HG03097 (cell line): Measurements from ENCODE around the gene IYD.
"Not testable (repeated sequence)": the region's sequence is repeated elsewhere in the genome, so short reads cannot be mapped to it uniquely, and the experiment has no call there.

Experiments
- ATAC-seq: cut with Tn5 transposase; IDR thresholded peaks from one replicate; pipeline ENCODE4 v1.9.1; 2021; ENCODE audit not compliant: unreplicated experiment, low FRiP score

The IYD gene

GRCh38 chr6:150349546-150349945 is 19.3 kb upstream of the IYD start:
- no peak for ATAC-seq

DNA sequence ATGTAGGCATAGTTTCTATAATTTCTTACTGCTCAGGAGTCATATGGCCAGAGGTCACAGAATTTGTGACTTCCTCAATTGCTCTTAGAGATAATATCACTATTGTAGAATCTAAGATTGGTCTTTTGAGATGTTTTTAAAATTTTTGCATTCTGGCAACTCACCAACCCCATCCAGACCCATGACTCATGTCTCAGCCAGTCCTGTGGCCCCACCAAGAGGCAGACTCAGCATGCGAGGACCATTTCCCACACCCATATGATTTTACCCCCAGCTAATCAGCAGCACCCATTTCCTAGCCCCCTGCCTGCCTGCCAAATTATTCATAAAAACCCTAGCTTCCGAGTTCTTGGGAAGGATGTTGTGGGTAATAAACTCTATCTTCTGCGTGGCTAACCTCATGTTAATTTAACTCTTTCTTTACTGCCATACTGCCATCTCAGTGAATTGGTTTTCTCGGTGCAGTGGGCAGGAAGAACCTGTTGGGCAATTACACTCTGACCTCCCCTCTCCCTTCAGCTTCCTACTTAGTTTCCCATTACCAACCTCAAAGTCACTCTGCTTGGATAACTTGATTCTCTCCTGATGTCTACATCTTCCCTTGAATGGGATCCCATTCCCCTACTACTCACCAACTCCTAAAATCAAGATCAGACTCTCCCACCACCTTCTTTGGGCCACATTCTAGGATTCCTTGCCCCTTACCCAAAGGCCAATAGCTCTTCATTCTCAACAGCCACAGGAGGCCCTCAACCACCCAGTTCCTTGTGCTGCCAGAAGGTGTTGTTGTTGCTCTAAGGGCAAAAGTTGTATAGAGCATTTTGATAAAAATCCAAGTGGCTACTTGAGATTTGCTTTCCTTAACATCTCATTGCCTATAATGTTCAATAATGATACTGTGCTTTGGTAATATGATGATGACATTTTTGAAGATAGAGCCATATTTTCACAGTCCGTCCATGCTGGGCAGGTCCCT is 16.2 kb upstream of the IYD start:
- ATAC-seq = no peak

- no peak for ATAC-seq
These were observed 15.4 kb upstream of the IYD start for GRCh38 chr6:150353445-150353844.

DNA sequence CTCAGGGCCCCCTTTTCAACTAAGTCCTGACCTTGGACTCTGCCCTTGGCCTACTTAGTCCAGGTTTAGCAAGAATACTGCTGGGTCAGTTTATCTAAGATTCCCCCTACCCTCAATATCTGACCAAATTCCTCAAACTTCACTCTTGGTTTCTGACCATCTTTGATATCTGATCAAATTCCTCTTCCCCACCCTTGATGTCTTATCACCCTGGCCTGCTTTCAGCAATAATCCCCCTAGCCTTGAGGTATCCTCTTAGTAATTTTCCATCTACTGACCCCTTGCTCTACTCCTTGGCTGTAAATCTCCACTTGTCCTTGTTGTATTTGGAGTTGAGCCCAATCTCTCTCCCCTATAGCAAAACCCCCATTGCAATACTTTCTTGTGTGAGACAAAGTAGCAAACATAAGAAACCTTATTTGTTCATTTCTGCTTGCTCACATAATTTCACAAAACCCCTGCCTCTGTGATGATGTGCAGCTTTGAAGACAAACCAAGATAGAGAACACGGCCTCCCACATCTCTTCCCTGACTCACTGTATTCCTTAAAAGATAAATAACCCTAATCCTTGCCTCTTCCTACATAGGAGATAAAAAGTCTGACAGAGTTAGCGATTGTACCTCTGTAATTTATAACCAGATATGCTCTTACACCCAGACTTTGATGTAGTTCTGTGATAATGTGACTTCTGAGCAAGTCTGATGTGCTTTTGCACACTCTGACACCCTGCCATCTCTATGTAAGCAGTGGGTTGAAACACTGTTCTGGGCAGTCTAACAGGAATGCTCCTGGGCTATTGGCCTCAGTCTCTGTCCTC is 13.8 kb upstream of the IYD start:
- no peak for ATAC-seq

- ATAC-seq = no peak
These were observed 12.9 kb upstream of the IYD start for GRCh38 chr6:150355932-150356331.

GRCh38 chr6:150361876-150362275 is 6.9 kb upstream of the IYD start:
- ATAC-seq = no peak

- no peak for ATAC-seq
These were observed 5.1 kb upstream of the IYD start for GRCh38 chr6:150363733-150364132.

- ATAC-seq = no peak
These were observed 2.6 kb upstream of the IYD start for GRCh38 chr6:150366118-150366778.

DNA sequence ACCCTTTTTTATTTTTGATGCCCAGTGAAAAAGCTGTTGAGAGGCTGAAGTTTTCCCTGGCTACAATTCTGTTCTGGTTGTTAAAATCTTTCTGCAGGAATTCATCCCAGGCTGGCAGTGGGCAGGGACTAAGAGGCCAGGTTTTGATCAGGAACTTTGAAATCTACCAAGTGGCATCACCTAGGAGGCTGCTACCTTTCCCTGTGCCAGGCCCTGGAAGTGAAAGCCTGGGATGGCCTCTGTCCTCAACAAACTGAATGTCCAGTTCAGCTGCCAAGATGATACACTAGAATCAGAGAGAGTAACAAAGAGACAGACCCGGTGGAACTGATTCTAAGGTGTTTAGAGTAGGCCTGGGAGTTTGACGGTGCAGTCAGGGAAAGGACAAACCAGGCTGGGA is 596 bp downstream of the IYD start:
- ATAC-seq = no peak

DNA sequence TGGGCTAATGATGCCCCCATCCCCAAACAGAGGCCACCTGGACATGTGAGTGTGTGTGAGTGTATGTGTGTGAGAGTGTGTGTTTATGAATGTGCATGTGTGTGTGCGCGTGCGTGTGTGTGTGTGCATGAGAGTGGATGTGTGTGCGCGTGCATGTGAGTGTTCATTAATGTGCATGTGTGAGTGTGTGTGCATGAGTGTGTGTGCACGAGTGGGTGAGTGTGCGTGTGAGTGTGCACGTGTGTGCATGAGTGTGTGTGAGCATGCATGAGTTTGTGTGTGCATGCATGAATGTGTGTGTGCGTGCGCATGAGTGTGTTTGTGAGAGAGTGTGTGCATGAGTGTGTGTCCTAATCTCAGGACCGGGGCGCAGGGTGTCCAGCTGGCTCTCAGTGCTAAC is 1.3 kb downstream of the IYD start:
- no peak for ATAC-seq

DNA sequence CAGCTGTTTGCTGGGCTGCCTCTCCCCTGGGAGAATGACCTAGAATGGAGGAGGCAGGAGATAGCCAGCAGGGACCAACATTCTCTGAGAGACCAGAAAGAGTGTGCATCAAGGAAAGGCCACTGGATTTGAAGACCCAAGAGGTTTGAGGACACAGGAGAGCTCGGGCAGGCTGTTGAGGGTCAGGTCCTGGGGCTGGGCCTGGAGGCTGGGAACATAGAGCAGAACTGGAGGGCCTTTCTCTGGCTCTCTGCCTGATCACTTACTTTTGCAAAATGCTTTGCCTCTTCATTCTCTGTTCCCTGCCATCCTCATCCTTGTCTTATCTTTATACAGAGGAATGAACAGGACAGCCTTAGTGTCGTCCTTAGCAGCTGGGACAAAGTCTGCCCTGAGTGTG is 2.5 kb downstream of the IYD start:
- ATAC-seq = no peak

GRCh38 chr6:150372051-150372450 is 3.2 kb downstream of the IYD start:
- ATAC-seq = no peak

GRCh38 chr6:150373260-150373701 is 4.5 kb downstream of the IYD start:
- ATAC-seq = no peak

DNA sequence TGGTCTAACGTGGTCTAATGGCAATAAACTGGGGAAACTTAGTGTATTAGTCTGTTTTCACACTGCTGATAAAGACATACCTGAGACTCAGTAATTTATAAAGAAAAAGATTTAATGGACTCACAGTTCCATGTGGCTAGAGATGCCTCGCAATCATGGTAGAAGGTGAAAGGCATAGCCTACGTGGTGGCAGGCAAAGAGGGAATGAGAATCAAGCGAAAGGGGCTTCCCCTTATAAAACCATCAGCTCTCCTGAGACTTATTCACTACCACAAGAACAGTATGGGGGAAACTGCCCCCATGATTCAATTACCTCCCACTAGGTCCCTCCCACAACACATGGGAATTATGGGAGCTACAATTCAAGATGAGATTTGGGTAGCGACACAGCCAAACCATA is 5.5 kb downstream of the IYD start:
- ATAC-seq = not testable (repeated sequence)

DNA sequence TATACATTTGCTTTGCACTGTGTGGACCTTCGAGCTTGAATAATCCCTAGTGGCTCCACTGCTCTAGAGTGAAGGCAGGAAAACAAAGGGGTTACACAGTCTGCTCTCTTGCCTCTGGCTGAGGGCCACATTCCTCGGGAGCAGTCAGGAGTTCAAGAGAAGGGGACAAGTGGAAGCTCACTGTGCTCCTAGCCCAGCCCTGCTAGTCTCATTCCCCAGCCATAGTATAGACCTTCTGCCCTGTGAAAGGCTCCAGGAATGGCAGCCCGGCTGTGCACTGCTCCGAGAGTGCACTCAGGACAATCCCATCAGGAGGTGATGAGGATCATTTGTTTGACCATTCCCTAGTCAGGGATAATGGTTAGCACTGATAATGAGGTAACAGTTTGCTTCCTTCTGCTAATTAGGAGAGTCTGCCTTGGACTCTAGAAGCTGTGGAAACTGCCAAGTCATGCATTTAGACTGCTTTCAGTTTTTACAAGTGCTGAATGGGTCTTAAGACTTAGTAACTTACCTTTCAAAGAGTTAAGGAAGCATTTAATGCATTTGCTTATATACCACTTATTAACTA is 8.5 kb downstream of the IYD start:
- no peak for ATAC-seq

DNA sequence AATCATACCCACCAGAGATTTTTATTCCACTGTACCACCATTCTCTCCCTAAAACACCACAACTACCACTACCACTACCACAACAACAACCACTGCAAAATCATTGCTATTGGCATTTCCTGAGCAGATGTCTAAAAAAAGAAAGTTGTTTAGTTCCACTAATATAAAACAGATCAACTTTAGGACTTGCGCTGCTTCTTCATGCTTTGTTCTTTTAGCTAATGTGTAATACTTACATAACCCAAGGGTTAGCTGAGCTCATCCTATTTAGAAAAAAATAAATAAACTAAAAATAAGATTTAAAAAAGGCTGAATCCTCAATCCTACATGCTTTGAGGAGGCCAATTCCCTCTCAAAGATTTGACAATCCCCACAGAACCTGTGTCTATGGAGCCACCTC is 11.4 kb downstream of the IYD start:
- ATAC-seq = no peak

DNA sequence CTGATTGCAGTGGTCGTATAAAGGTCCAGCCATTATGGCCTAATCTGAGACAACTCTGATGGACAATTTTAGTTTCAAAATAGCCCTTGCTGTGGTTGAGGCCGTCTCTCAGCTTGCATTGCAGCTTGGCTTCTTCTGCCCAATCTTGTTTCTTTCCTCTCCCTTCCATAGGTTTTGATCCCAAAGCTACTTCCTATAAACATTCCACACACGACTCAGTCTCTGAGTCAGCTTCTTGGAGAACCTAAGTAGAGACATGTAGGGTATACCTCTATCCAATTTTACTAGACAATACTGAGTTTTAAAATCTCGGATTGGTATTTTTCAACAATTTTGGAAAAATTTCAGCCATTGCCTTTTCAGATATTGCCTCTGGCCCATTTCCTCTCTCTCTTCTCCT is 13.4 kb downstream of the IYD start:
- ATAC-seq = no peak

DNA sequence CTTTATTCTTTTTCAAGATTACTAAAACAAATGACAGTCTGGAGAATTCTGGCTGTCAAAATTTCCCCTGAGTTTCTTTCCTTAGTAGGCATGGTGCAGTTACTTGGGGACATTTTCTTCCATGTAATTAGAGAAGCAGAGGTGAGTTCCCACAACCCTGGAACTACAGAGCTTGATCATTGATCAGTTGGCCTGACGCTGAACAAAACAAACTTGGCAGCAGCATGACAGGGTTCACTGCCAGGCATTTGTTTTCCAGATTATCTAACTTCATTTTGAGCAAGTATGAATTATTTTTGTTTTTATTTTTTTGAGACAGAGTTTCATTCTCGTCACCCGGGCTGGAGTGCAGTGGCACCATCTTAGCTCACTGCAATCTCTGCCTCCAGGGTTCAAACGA is 22.6 kb downstream of the IYD start:
- ATAC-seq = no peak

DNA sequence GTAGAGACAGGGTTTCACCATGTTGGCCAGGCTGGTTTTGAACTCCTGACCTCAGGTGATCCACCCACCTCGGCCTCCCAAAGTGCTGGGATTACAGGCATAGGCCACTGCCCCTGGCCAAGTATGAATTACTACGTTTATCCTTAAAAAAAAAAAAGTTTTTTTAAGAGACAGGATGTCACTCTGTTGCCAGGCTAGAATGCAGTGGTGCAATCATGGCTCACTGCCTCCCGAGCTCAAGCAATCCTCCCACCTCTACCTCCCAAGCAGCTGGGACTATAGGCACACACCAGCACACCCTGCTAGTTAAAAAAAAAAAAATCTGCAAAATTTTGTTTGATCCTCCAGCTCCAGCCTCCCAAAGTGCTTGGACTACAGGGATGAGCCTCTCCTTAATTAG is 23.1 kb downstream of the IYD start:
- ATAC-seq = no peak

GRCh38 chr6:150392452-150393220 is 23.8 kb downstream of the IYD start:
- ATAC-seq = no peak
